K562 (cell line): Measurements from ENCODE around the gene NEURL2. TPM values are rescaled to one million over a fixed set of nuclear protein-coding genes. Genes with fewer than 3 reads are reported as not detected.

Source experiments
- ATF1 ChIP-seq, 2 experiments: fragments of 450-650 bp in 1 of 2; IDR thresholded peaks; 2 replicates each; pipeline ENCODE4 v1.6.1; 2016; ENCODE audit warnings: missing compliant biosample characterization in 1 of 2, missing genetic modification characterization in 1 of 2
- CAMTA2 ChIP-seq: fragments of 250-450 bp; sonication (Bioruptor Pico); conservative IDR thresholded peaks from 2 replicates; pipeline ENCODE4 v1.5.1; 2022
- CBFB ChIP-seq: sonication (generic); formaldehyde crosslinking; IDR thresholded peaks from 2 replicates; pipeline ENCODE4 v1.4.0; 2020; ENCODE audit warnings: mild to moderate bottlenecking, missing genetic modification reagents
- CTCFL ChIP-seq: IDR thresholded peaks from 2 replicates; pipeline ENCODE4 v1.6.1; 2011; ENCODE audit warnings: borderline replicate concordance, low read depth, mild to moderate bottlenecking, moderate library complexity, low read length; ENCODE audit not compliant: insufficient read depth, poor library complexity, severe bottlenecking
- FIP1L1 ChIP-seq: fragments of 200-400 bp; formaldehyde crosslinking; IDR thresholded peaks from 2 replicates; pipeline ENCODE4 v1.6.1; 2018; ENCODE audit warnings: mild to moderate bottlenecking, low read depth, low read length; ENCODE audit not compliant: poor library complexity, severe bottlenecking
- FOSL1 ChIP-seq: fragments of 200-800 bp; sonication (Bioruptor generic); conservative IDR thresholded peaks from 2 replicates; pipeline ENCODE4 v1.6.1; 2016; ENCODE audit warnings: missing genetic modification characterization, missing compliant biosample characterization
- HDAC1 ChIP-seq, 2 experiments: fragments of 450-650 bp; IDR thresholded peaks; 2 replicates each; pipeline ENCODE4 v1.6.1; 2016 to 2017; ENCODE audit warnings: inconsistent platforms in 1 of 2, mild to moderate bottlenecking in 1 of 2, moderate library complexity in 1 of 2
- HDAC3 ChIP-seq: fragments of 450-650 bp; IDR thresholded peaks from 2 replicates; pipeline ENCODE4 v1.6.1; 2018; ENCODE audit warnings: borderline replicate concordance, mild to moderate bottlenecking, moderate library complexity; ENCODE audit not compliant: partially characterized antibody
- KLF13 ChIP-seq: fragments of 450-650 bp; IDR thresholded peaks from 2 replicates; pipeline ENCODE4 v1.6.1; 2016; ENCODE audit warnings: missing genetic modification characterization, low read depth, mild to moderate bottlenecking, missing compliant biosample characterization, moderate library complexity, borderline replicate concordance
- MCM5 ChIP-seq: fragments of 450-650 bp; IDR thresholded peaks from 2 replicates; pipeline ENCODE4 v1.6.1; 2016; ENCODE audit warnings: low read depth
- MEF2D ChIP-seq: conservative IDR thresholded peaks from 2 replicates; pipeline ENCODE4 v1.6.1; 2016; ENCODE audit warnings: low read depth, missing genetic modification characterization, missing compliant biosample characterization
- MYNN ChIP-seq, 2 experiments: sonication (generic); formaldehyde crosslinking in 1 of 2; IDR thresholded peaks; 2 replicates each; pipeline versions ENCODE4 v1.5.0 to v1.6.1; 2016 to 2020; ENCODE audit warnings: antibody characterized with exemption in 1 of 2, missing genetic modification reagents in 1 of 2
- PML ChIP-seq: IDR thresholded peaks from 2 replicates; pipeline ENCODE4 v1.6.1; 2012; ENCODE audit warnings: low read length, inconsistent platforms
- SP1 ChIP-seq: sonication (generic); formaldehyde crosslinking; IDR thresholded peaks from 2 replicates; pipeline ENCODE4 v1.8.1; 2022; ENCODE audit warnings: mild to moderate bottlenecking, missing genetic modification reagents
- SRF ChIP-seq, 2 experiments: fragments of 250-450, 450-650 bp in 1 of 2; sonication (Bioruptor Pico) in 1 of 2; sonication (generic) in 1 of 2; formaldehyde crosslinking; IDR thresholded peaks; 2 replicates each; pipeline versions ENCODE4 v1.5.0 to v1.5.1; 2020 to 2022; ENCODE audit warnings: mild to moderate bottlenecking in 1 of 2, missing genetic modification reagents in 1 of 2
- TBL1XR1 ChIP-seq, 2 experiments: IDR thresholded peaks; 2 replicates each; pipeline ENCODE4 v1.6.1; 2012; ENCODE audit warnings: improper control_type of control experiment in 2 of 2, low read length in 2 of 2, mild to moderate bottlenecking in 1 of 2
- TCF7 ChIP-seq: sonication (generic); IDR thresholded peaks from 2 replicates; pipeline ENCODE4 v1.6.1; 2016; ENCODE audit warnings: antibody characterized with exemption, borderline replicate concordance
- TRIM24 ChIP-seq, 2 experiments: fragments of 450-650 bp; IDR thresholded peaks; 2 replicates each; pipeline ENCODE4 v1.6.1; 2016
- ZMIZ1 ChIP-seq, 2 experiments: fragments of 150-350 bp in 1 of 2; IDR thresholded peaks; 2 replicates each; pipeline ENCODE4 v1.6.1; 2012 to 2016; ENCODE audit warnings: low read depth in 2 of 2, low read length in 2 of 2, mild to moderate bottlenecking in 1 of 2, moderate library complexity in 1 of 2
- ZNF175 ChIP-seq: fragments of 200-800 bp; sonication (Bioruptor generic); IDR thresholded peaks from 2 replicates; pipeline ENCODE4 v1.6.1; 2016; ENCODE audit warnings: low read depth, mild to moderate bottlenecking, missing genetic modification characterization, missing compliant biosample characterization
- ZNF699 ChIP-seq: fragments of 250-450 bp; sonication (Bioruptor Pico); IDR thresholded peaks from 2 replicates; pipeline ENCODE4 v1.8.0; 2021; ENCODE audit warnings: mild to moderate bottlenecking, moderate library complexity; ENCODE audit not compliant: insufficient replicate concordance
- polyA plus RNA-seq, 8 experiments: library from polyadenylated mRNA; depleted of rRNA in 4 of 8; stranded (reverse) in 5 of 8; unstranded in 3 of 8; fragments of >200 nt; fragmentation: Nextera tagmentation in 2 of 8; fragmentation: Illumina TruSeq in 1 of 8; extraction: Ambion mirVana in 2 of 8; extraction: Trizol in 1 of 8; gene quantifications; 2 replicates each; pipeline versions ENCODE4 v1.2.1 to v1.2.3, GENCODE V29; 2011 to 2014; ENCODE audit warnings: inconsistent platforms in 1 of 8, missing spikeins in 1 of 8
- total RNA-seq, 7 experiments: library from RNA; depleted of rRNA in 6 of 7; stranded (reverse); fragments of >200 nt in 6 of 7; fragmentation: Illumina TruSeq in 2 of 7; extraction: Trizol in 2 of 7; gene quantifications; 2 replicates each; pipeline versions ENCODE4 v1.2.1 to v1.2.3, GENCODE V29; 2011 to 2021; ENCODE audit warnings: low replicate concordance in 1 of 7

The NEURL2 gene
- total and polyA plus RNA-seq, 9 of the 15 experiments (the other 6 are each of a cell fraction or from before 2014, with no cell fraction given) = 0.22 to 1.9 (median 0.50) TPM; not detected in 1

- peak; percentile 57 for TF ChIP-seq FOSL1 (tag)
- peak in 1 of 2 experiments; percentile 50; a peak in 1 of 4 replicates for TF ChIP-seq TRIM24 (IDR thresholded peaks at IDR 0.05)
- 0 out of 2 replicates have a peak, but pooled peaks have one; percentile 43 for TF ChIP-seq TCF7
- TF ChIP-seq ATF1 (CRISPR knock-in tag; IDR thresholded peaks at IDR 0.05) = no peak
- TF ChIP-seq ATF1 (tag; IDR thresholded peaks at IDR 0.05) = peak; percentile 56
- TF ChIP-seq HDAC3 = no peak
- peak in 1 of 2 experiments; percentile 34; a peak in 1 of 4 replicates for TF ChIP-seq SRF (CRISPR knock-in tag; IDR thresholded peaks at IDR 0.05)
- no peak for TF ChIP-seq CAMTA2 (CRISPR knock-in tag)
- TF ChIP-seq KLF13 = peak; percentile 80
- 0 out of 4 replicates have a peak, but pooled peaks of 1 of the 2 experiments have one; percentile 32 for TF ChIP-seq ZMIZ1 (IDR thresholded peaks at IDR 0.05; ENCODE audit: low read depth in 2 of 2, low read length in 2 of 2)
- peak; percentile 65; the same call in 1 of the 2 replicates for TF ChIP-seq PML
- TF ChIP-seq TBL1XR1 (IDR thresholded peaks at IDR 0.05; ENCODE audit: low read length in 2 of 2) = no peak
- peak; percentile 73 to 99; a peak in 3 of 4 replicates for TF ChIP-seq HDAC1 (IDR thresholded peaks at IDR 0.05)
- no peak for TF ChIP-seq ZNF175 (CRISPR knock-in tag)
- TF ChIP-seq FIP1L1 = peak; percentile 67
- TF ChIP-seq CTCFL = peak; percentile 85
- TF ChIP-seq SP1 (CRISPR knock-in tag) = peak; percentile 91
- peak; percentile 48; the same call in 1 of the 2 replicates for TF ChIP-seq MYNN (IDR thresholded peaks at IDR 0.05)
- TF ChIP-seq MYNN (CRISPR knock-in tag; IDR thresholded peaks at IDR 0.05) = no peak
- no peak for TF ChIP-seq MCM5
- TF ChIP-seq MEF2D (tag) = peak; percentile 42; the same call in 1 of the 2 replicates
- peak; percentile 79 for TF ChIP-seq CBFB (CRISPR knock-in tag)
- TF ChIP-seq ZNF699 (CRISPR knock-in tag) = no peak
Observed at GRCh38 chr20:45890985-45891983, at the start of gene NEURL2, which contains the start of gene CTSA (continued).
